Effector CD8-positive, alpha-beta T cell (primary cell): Measurements from ENCODE around the gene BORCS5.
"Not testable (repeated sequence)": the region's sequence is repeated elsewhere in the genome, so short reads cannot be mapped to it uniquely, and the experiment has no call there.

Experiments used
- DNase-seq: peaks from one replicate; lab custom pipeline; 2025; lab: John Stamatoyannopoulos, UW

Gene BORCS5

GRCh38 chr12:12461923-12462315 is 105.0 kb downstream of the BORCS5 start:
- no peak for DNase-seq

DNA sequence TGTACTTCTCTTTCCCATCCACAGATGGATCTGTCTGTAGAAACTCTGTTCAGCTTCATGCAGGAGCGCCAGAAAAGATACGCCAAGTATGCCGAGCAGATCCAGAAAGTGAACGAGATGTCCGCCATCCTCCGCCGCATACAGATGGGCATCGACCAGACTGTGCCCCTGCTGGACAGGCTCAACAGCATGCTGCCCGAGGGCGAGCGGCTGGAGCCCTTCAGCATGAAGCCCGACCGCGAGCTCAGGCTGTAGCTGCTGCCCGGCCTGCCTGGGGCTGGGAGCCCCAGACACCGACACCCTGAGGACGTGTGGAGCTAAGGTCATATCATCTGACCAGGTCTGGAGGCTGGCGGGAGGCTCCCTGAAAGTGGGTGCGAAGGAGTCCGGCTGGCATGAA is 108.6 kb downstream of the BORCS5 start:
- DNase-seq = no peak

GRCh38 chr12:12466157-12466556 is 109.3 kb downstream of the BORCS5 start:
- peak; percentile 3 for DNase-seq

- DNase-seq = no peak
Observed at GRCh38 chr12:12467264-12467663, 110.4 kb downstream of the BORCS5 start.

DNA sequence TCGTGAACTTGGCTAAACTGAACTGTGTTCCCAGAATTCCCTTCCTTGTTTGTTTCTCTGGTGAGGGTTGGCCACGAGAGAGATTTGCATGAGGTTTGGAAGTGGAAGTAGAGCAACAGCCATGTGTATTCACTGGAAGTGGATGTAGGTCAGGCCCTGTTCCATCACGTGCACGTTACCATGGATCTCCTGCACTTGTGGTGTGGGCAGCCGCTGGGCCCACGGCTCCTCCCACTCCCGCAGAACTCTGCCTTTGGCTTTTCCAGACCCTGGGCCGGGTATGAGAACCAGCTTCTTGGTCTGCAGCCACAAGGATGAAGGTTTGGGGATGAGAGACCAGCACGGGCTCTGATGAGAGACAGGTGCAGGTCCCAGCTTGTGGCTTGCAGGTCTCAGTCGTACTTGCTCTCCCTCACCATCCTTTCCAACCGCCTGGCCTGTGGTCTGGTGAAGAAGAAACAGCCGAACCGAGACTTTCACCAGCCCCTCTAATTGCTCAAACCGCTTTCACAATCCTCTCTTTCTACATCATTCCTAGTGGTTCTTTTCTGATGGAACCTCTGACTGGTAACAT is 110.9 kb downstream of the BORCS5 start:
- DNase-seq = no peak

DNA sequence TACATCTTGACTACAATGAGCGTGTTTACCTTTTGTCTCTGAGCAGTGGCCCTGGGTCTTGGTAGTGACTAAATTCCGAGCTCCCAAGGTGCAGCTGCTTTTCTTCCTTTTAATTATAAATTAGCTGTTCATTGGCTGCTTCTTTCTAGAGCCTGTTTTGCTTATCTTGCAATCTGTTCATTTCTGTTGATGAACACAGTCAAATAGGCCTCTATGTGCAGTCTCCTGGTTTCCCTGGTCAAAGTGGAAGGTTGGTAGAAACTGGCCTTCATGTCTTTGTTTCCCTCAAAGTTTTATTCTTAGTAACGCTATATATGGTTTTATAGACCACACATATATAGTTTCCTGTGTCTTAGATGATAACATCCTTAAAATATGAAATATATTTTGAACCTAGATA is 111.7 kb downstream of the BORCS5 start:
- no peak for DNase-seq

- DNase-seq = no peak
Observed at GRCh38 chr12:12469386-12469785, 112.5 kb downstream of the BORCS5 start.

- DNase-seq = no peak
Observed at GRCh38 chr12:12470751-12471306, 114.0 kb downstream of the BORCS5 start.

DNA sequence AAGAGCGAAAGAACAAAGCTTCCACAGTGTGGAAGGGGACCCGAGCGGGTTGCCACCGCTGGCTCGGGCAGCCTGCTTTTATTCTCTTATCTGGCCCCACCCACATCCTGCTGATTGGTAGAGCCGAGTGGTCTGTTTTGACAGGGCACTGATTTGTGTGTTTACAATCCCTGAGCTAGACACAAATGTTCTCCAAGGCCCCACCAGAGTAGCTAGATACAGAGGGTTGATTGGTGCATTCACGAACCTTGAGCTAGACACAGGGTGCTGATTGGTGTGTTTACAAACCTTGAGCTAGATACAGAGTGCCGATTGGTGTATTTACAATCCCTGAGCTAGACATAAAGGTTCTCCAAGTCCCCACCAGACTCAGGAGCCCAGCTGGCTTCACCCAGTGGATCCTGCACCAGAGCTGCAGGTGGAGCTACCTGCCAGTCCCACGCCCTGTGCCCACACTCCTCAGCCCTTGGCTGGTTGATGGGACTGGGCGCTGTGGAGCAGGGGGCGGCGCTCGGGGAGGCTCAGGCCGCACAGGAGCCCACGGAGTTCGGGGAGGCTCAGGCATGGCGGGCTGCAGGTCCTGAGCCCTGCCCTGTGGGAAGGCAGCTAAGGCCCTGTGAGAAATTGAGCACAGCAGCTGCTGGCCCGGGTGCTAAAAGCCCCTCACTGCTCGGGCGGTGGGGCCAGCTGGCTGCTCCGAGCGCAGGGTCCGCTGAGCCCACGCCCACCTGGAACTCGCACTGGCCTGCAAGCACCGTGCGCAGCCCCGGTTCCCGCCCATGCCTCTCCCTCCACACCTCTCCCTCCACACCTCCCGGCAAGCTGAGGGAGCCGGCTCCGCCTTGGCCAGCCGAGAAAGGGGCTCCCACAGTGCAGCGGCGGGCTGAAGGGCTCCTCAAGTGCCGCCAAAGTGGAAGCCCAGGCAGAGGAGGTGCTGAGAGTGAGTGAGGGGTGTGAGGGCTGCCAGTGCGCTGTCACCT is 115.4 kb downstream of the BORCS5 start:
- DNase-seq = not testable (repeated sequence)

DNA sequence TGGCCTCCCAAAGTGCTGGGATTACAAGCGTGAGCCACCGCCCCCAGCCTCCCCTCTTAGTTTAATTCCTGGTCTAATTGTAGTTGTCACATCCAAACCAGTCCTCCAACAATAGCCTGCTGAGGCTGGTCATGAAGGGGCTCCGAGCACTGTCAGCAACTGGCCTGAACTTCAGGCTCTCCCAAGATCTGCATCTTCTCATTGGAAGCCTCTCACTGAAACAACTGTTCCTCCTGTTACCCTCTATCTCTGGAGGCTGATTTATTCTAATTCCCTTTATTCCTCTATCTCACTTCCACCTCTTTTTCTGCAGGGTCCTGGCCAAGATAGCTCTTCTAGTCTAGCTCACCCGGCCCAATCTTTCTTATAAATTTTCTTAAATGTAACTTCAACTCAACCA is 116.3 kb downstream of the BORCS5 start:
- no peak for DNase-seq

DNA sequence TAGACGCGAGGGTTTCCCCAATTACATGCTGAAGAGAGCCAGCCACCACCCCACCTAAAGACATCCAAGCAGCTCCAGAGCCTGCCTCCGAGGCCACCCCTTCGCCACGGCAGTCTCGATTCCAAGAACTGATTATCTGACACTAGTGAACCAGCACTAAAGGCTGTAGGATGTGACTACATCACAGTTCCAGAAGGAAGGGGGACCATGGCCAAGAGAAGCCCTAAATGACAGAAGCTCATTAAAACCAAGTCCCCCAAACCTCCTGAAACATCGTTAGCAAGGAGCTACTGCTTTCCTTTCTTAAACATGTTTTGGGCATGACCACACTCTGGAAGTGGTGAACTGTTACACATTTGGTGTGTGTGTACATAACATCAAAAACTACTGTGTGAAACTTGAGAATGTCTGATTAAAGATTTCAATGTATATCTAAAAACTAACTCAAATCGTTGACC is 117.6 kb downstream of the BORCS5 start:
- no peak for DNase-seq

DNA sequence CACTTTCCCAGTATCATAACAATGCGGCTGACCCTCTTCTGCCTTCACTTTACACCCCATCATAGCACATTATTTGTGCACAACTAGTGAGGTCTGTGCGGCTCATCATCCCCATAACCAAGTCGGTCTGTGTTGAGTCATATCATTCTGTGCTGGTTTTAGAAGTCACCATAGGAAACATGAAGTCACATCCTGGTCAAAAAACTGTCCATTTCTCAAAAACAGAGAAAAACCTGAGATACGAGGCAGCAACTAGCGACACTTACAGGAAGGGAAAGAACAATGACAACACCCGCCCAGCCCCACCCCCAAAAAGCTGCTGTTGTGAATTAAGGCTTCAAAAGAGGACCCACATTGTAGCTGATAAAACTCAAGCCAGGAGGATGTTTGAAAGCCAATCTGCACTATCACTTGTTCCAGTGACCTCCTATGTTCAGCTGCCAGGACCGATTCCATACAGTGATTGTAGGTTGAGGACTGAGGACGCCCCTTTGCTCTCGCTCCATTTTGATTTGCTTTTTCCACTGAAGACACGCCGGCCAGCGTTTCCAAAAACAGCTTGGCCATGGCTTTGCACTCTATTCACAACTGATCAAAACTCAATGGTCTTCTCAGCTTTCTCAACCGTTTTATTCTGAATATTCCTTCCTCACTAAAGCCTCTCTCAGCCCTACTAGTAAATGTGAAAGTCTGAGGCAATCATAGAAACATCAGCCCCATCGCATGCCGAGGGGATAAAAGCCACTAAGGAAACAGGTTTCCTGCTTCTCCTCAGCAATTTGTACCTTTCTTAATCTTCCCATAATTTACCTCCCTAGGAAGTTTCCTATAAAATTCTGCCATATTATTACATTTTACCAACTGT is 118.3 kb downstream of the BORCS5 start:
- DNase-seq = no peak

GRCh38 chr12:12476857-12477531 is 120.1 kb downstream of the BORCS5 start:
- no peak for DNase-seq

DNA sequence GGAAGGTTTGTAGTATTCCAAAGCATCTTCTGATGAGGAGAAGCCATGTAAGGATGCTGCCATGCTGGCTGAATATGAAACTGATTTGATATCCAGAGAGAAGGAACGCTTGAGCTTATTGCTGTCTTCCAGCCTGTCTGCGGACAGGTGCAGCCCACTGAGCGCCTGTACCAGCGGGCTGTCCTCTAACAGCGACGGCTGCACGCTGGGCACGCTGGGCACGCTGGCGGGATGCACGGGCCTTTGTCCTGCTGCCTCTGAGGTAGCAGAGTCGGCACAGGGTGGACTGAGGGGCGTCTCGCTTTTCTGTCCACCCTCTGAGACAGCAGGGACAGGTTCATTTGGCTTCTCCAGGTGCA is 120.6 kb downstream of the BORCS5 start:
- no peak for DNase-seq

DNA sequence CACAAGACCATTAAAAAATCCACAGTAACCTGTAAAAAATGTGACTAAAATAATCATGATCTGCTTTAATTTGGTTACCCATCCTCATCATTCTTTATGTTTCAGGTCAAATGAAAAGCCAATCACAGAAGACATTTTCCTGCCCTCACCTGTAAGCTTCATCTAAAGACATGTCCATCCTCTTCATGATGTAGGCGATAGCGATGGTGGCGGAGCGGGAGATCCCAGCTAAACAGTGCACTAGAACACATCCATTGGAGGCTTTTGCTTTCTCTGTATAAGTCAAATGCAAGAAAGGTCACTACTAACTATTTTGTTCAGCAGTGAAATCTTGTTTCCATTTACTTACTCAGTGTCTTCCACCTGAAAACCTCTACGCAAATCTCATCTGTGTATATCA is 123.2 kb downstream of the BORCS5 start:
- no peak for DNase-seq

DNA sequence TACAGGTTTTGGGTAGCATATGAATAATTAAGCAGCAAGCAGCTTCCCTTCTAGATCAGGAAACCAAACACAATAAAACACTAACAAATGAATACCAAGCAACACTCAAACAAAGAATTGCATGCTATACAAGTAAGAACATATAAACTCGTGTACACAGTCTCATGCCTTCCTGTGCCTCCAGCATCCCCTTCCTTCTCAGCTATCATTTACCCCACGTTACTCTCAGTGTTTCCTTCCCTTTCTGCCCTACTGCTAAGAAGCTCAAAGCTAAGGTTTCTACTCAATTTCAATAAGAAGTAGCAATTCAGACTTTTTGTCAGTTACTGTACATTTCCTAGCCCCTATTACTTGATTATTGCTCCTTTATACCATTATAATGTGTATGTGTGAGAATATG is 124.8 kb downstream of the BORCS5 start:
- DNase-seq = no peak

GRCh38 chr12:12482150-12482761 is 125.4 kb downstream of the BORCS5 start:
- DNase-seq = no peak

DNA sequence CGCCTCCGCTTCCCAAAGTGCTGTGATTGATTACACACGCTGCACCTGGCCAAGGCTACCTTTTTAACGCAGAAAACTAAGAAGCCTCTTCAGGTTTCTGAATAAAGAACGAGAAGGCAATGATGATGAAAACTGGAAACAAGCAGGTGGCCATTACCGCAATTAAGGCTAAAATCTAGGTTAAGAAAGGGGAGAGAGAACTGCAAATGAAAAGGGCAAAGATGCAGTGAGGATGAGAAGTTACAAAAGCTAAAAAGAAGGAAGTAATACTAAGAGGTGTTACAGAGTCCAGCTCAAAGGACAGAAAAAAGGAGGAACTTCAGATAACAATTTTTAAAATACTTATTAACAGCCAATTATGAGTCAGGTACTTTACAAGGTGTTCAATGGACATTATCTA is 126.1 kb downstream of the BORCS5 start:
- DNase-seq = no peak

- no peak for DNase-seq
Observed at GRCh38 chr12:12483438-12483837, 126.6 kb downstream of the BORCS5 start.

- no peak for DNase-seq
Observed at GRCh38 chr12:12486661-12487240, 129.9 kb downstream of the BORCS5 start.

DNA sequence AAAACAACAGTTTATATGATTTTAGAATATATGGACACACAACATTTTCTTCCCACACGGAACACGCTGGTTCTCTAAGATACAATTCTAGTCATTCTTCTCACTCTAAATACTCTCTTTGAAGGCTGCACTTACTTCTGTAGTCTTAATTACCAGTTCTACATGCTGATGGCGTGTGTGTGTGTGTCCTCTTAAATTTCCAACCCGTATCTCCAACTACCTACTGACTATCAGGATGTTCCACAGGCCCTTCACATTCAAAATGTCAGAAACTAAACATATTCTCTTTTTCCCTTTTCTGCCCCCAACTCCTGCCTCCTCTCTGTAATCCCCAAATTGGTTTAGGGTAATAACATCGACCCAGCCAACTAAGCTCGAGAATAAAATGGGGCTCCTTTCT is 130.6 kb downstream of the BORCS5 start:
- no peak for DNase-seq
